Psoas muscle (tissue), 8 donors: ENCODE measurements around the gene MORC3. TPM values are rescaled to one million over a fixed set of nuclear protein-coding genes. Genes with fewer than 3 reads are reported as not detected.
A peak's percentile ranks its signal among the peaks of the same experiment; 100 is the strongest.

Experiments
- ATAC-seq, 4 donors: fragments of 200-7000 bp; cut with Tn5 transposase; one replicate each; pipeline ENCODE4 v1.9.1; 2020; ENCODE audit warnings: moderate library complexity in 3 of 4, mild to moderate bottlenecking in 2 of 4
- DNase-seq, 2 donors: peaks; one replicate each; pipeline ENCODE4 v3.0.0-alpha.2; 2020
- H3K27ac ChIP-seq: fragments of 200-600 bp; one replicate; pipeline ENCODE4 v1.8.0; 2022
- H3K27me3 ChIP-seq, 3 donors: fragments of 200-600 bp in 1 of 3; one replicate each; pipeline versions ENCODE4 v1.6.1 to v1.8.0; 2013 to 2022; ENCODE audit warnings: low read length in 2 of 3, mild to moderate bottlenecking in 2 of 3, moderate library complexity in 1 of 3; ENCODE audit not compliant: insufficient read depth in 3 of 3
- H3K36me3 ChIP-seq, 2 donors: fragments of 200-600 bp in 1 of 2; one replicate each; pipeline versions ENCODE4 v1.6.1 to v1.8.0; 2013 to 2022; ENCODE audit warnings: low read depth in 1 of 2, mild to moderate bottlenecking in 1 of 2, moderate library complexity in 1 of 2; ENCODE audit not compliant: insufficient read depth in 1 of 2
- H3K4me1 ChIP-seq: fragments of 200-600 bp; one replicate; pipeline ENCODE4 v1.8.0; 2022
- H3K4me3 ChIP-seq: fragments of 200-600 bp; one replicate; pipeline ENCODE4 v1.8.0; 2022; ENCODE audit warnings: mild to moderate bottlenecking
- H3K9me3 ChIP-seq: fragments of 200-600 bp; one replicate; pipeline ENCODE4 v1.8.0; 2022
- WGBS, 3 donors: extraction: QIAGEN DNeasy Blood & Tissue Kit; methylation state at CpG; one replicate each; pipeline versions ENCODE4 v1.1.6 to v1.1.7; 2013; 5-methylcytosine and 5-hydroxymethylcytosine counted together
- intact Hi-C, 2 donors: fragments of 100-400 bp; cut with DNase I; formaldehyde crosslinking; loops; one replicate each; pipeline versions ENCODE4 v1.11.0 to v1.14.2; 2022
- polyA plus RNA-seq, 3 donors: library from polyadenylated mRNA; stranded (reverse); fragments of 200-250 nt; gene quantifications; one replicate each; pipeline ENCODE4 v1.2.3, GENCODE V29; 2013
- total RNA-seq, 4 donors: library from RNA; stranded (reverse); fragmentation: NEBNext Ultra II Directional in 2 of 4; extraction: Animal tissue kit (Norgen Biotek cat#: 25700) in 2 of 4; gene quantifications; one replicate each; pipeline versions ENCODE4 v1.2.1 to v1.2.4, GENCODE V29; 2021 to 2023
- TF ChIP-seq, protein P1 (sequence below): fragments of 200-600 bp; IDR thresholded peaks from one replicate; pipeline ENCODE4 v1.8.0; 2022; ENCODE audit warnings: antibody characterized with exemption
- donor health status: healthy with polysubstance abuse.
- donor health status: DM: no; HTN: no; CAD: no; lungs with moderate emphysema.
- donor health status: Bipolar disorder and iron deficiency.
- donor health status: healthy.
- donor health status: DM: yes; HTN: yes; CAD: no.
- donor health status: DM: no; HTN: no; CAD: no.
- donor health status: DM: no; HTN: no; CAD: no.
- donor health status: DM: yes; HTN: yes; CAD: no.

The MORC3 gene
- total and polyA plus RNA-seq, 7 donors: 12.4 to 33.5 (median 24.7) TPM

DNA sequence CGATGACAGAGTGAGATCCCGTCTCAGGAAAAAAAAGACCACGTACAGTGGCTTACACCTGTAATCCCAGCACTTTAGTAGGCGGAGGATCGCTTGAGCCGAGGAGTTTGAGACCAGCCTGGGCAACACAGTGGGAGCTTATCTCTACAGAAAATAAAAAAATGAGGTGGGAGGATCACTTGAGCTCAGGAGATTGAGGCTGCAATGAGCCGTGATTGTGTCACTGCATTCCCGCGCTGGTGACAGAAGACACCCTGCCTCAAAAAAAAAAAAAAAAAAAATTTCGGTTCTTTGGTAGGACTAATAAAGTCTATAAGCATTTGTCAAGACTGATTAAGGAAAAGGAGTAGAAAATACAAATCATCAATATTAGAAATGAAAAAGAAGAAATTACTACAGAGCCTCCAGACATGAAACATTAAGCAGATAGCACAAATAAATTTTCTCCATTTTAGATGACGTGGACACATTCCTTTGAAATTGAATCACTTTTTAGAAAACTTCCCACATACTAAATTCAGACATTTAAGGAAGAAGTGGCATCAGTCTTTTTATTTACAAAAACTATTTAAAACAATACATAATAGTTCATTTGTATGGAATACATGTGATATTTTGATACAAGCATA is 30.4 kb downstream of the MORC3 start:
- TF ChIP-seq, protein P1, sequence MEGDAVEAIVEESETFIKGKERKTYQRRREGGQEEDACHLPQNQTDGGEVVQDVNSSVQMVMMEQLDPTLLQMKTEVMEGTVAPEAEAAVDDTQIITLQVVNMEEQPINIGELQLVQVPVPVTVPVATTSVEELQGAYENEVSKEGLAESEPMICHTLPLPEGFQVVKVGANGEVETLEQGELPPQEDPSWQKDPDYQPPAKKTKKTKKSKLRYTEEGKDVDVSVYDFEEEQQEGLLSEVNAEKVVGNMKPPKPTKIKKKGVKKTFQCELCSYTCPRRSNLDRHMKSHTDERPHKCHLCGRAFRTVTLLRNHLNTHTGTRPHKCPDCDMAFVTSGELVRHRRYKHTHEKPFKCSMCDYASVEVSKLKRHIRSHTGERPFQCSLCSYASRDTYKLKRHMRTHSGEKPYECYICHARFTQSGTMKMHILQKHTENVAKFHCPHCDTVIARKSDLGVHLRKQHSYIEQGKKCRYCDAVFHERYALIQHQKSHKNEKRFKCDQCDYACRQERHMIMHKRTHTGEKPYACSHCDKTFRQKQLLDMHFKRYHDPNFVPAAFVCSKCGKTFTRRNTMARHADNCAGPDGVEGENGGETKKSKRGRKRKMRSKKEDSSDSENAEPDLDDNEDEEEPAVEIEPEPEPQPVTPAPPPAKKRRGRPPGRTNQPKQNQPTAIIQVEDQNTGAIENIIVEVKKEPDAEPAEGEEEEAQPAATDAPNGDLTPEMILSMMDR: no peak
- peak in 1 of 4 donors; percentile 23 for ATAC-seq
- 85 to 94% (median 90%) methylated on average over 11 of the region's 11 CpGs for WGBS, 3 donors

GRCh38 chr21:36354918-36355680 is 35.1 kb downstream of the MORC3 start:
- no peak overlapping the region for H3K4me3 ChIP-seq
- no peaks in the 10 kb centered on the region for H3K9me3 ChIP-seq
- H3K4me1 ChIP-seq: no peaks in the 10 kb centered on the region
- 90 to 93% (median 90%) methylated on average over 5 of the region's 5 CpGs for WGBS, 3 donors
- no peak for ATAC-seq
- TF ChIP-seq, protein P1: no peak
- peaks cover 3 to 81% of the 10 kb centered on the region in 2 donors for H3K36me3 ChIP-seq
- intact Hi-C loops: no loop called here
- H3K27me3 ChIP-seq: no peaks in the 10 kb centered on the region
- H3K27ac ChIP-seq: no peak overlapping the region
- DNase-seq: no peak

More for the DNA sequence above, 30.4 kb downstream of the MORC3 start:
- Histone ChIP-seq H3K4me1 (no peaks in the 10 kb centered on the region), H3K27ac (no peak overlapping the region), H3K9me3 (no peaks in the 10 kb centered on the region), H3K36me3 (peaks cover 6 to 81% of the 10 kb centered on the region in 2 donors), H3K4me3 (no peak overlapping the region), H3K27me3 (no peaks in the 10 kb centered on the region)
- intact Hi-C loops: no loop called here
- no peak for DNase-seq

DNA sequence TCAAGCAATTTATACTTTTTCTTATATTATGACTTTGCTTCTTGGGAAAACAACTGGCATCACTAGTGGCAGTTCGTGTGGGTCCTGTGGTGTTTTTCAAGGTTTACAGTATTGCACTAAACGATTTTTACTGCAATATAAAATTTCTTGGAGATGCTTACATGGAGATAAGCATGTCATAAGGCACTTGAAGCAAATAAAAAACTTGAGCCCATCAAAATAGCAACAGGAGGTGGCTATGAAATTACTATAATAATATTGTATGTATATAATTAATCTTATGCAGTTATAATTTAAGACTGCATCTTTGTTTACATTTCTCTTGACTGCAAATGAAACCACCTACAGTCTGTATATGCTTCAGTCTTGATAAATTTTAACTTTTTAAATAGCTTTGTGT is 35.9 kb downstream of the MORC3 start:
- DNase-seq: no peak
- no peak overlapping the region for H3K4me3 ChIP-seq
- no peaks in the 10 kb centered on the region for H3K27me3 ChIP-seq
- intact Hi-C loops: no loop called here
- H3K36me3 ChIP-seq: peaks cover 5 to 81% of the 10 kb centered on the region in 2 donors
- TF ChIP-seq, protein P1: no peak
- ATAC-seq: no peak
- no peaks in the 10 kb centered on the region for H3K4me1 ChIP-seq
- no peak overlapping the region for H3K27ac ChIP-seq
- no peaks in the 10 kb centered on the region for H3K9me3 ChIP-seq
- WGBS, 3 donors: 67 to 79% (median 67%) methylated on average over 2 of the region's 2 CpGs

GRCh38 chr21:36359185-36359584 is 39.2 kb downstream of the MORC3 start:
- 90 to 96% (median 95%) methylated on average over 2 of the region's 2 CpGs for WGBS, 3 donors
- H3K27ac ChIP-seq: no peak overlapping the region
- no peak overlapping the region for H3K4me3 ChIP-seq
- peaks cover 15 to 100% of the 10 kb centered on the region in 2 donors for H3K36me3 ChIP-seq
- H3K9me3 ChIP-seq: no peaks in the 10 kb centered on the region
- no peak for ATAC-seq
- TF ChIP-seq, protein P1: no peak
- no peak for DNase-seq
- no peaks in the 10 kb centered on the region for H3K27me3 ChIP-seq
- intact Hi-C loops: no loop called here
- no peaks in the 10 kb centered on the region for H3K4me1 ChIP-seq
